ENCODE data around the gene PIGO. TPM values are rescaled to one million over a fixed set of nuclear protein-coding genes. Genes with fewer than 3 reads are reported as not detected.

PIGO gene
- total RNA-seq, 1 donor = 8.7 TPM

- Histone ChIP-seq H3K9me3 (ENCODE audit: low read depth, low read length) (no peaks in the 10 kb centered on the region), H3K27me3 (ENCODE audit: insufficient read depth, low read length) (no peaks in the 10 kb centered on the region), H3K4me3 (ENCODE audit: low read length) (peak overlapping the region; percentile 52), H3K4me1 (ENCODE audit: insufficient read depth, low read length) (peaks cover 64% of the 10 kb centered on the region)
Measured at GRCh38 chr9:35111001-35111933, 14.9 kb upstream of the PIGO start.

GRCh38 chr9:35110327-35110761 is 14.0 kb upstream of the PIGO start:
- H3K27me3 ChIP-seq (ENCODE audit: insufficient read depth, low read length) = no peaks in the 10 kb centered on the region
- H3K4me1 ChIP-seq (ENCODE audit: insufficient read depth, low read length) = peaks cover 61% of the 10 kb centered on the region
- H3K9me3 ChIP-seq (ENCODE audit: low read depth, low read length) = no peaks in the 10 kb centered on the region
- no peak overlapping the region for H3K4me3 ChIP-seq (ENCODE audit: low read length)

- H3K9me3 ChIP-seq (ENCODE audit: low read depth, low read length) = no peaks in the 10 kb centered on the region
- H3K27me3 ChIP-seq (ENCODE audit: insufficient read depth, low read length) = no peaks in the 10 kb centered on the region
- peaks cover 48% of the 10 kb centered on the region for H3K4me1 ChIP-seq (ENCODE audit: insufficient read depth, low read length)
- H3K4me3 ChIP-seq (ENCODE audit: low read length) = no peak overlapping the region
Measured at GRCh38 chr9:35108946-35109575, 12.7 kb upstream of the PIGO start.

GRCh38 chr9:35108461-35108860 is 12.1 kb upstream of the PIGO start:
- H3K4me1 ChIP-seq (ENCODE audit: insufficient read depth, low read length) = peaks cover 48% of the 10 kb centered on the region

GRCh38 chr9:35107297-35108290 is 11.2 kb upstream of the PIGO start:
- Histone ChIP-seq H3K4me1 (ENCODE audit: insufficient read depth, low read length) (peaks cover 45% of the 10 kb centered on the region), H3K9me3 (ENCODE audit: low read depth, low read length) (no peaks in the 10 kb centered on the region), H3K4me3 (ENCODE audit: low read length) (no peak overlapping the region), H3K27me3 (ENCODE audit: insufficient read depth, low read length) (no peaks in the 10 kb centered on the region)

More at GRCh38 chr9:35108461-35108860, 12.1 kb upstream of the PIGO start:
- H3K27me3 ChIP-seq (ENCODE audit: insufficient read depth, low read length) = no peaks in the 10 kb centered on the region
- no peak overlapping the region for H3K4me3 ChIP-seq (ENCODE audit: low read length)
- H3K9me3 ChIP-seq (ENCODE audit: low read depth, low read length) = no peaks in the 10 kb centered on the region

GRCh38 chr9:35106343-35106730 is 9.9 kb upstream of the PIGO start:
- no peaks in the 10 kb centered on the region for H3K9me3 ChIP-seq (ENCODE audit: low read depth, low read length)
- H3K27me3 ChIP-seq (ENCODE audit: insufficient read depth, low read length) = no peaks in the 10 kb centered on the region
- no peak overlapping the region for H3K4me3 ChIP-seq (ENCODE audit: low read length)
- H3K4me1 ChIP-seq (ENCODE audit: insufficient read depth, low read length) = peaks cover 47% of the 10 kb centered on the region

- Histone ChIP-seq H3K27me3 (ENCODE audit: insufficient read depth, low read length) (no peaks in the 10 kb centered on the region), H3K4me3 (ENCODE audit: low read length) (no peak overlapping the region), H3K4me1 (ENCODE audit: insufficient read depth, low read length) (peaks cover 42% of the 10 kb centered on the region), H3K9me3 (ENCODE audit: low read depth, low read length) (no peaks in the 10 kb centered on the region)
Measured at GRCh38 chr9:35105571-35106342, 9.4 kb upstream of the PIGO start.

- no peaks in the 10 kb centered on the region for H3K9me3 ChIP-seq (ENCODE audit: low read depth, low read length)
- no peak overlapping the region for H3K4me3 ChIP-seq (ENCODE audit: low read length)
- H3K27me3 ChIP-seq (ENCODE audit: insufficient read depth, low read length) = no peaks in the 10 kb centered on the region
- peaks cover 36% of the 10 kb centered on the region for H3K4me1 ChIP-seq (ENCODE audit: insufficient read depth, low read length)
Measured at GRCh38 chr9:35105126-35105525, 8.7 kb upstream of the PIGO start.

- H3K4me1 ChIP-seq (ENCODE audit: insufficient read depth, low read length) = peaks cover 31% of the 10 kb centered on the region
Measured at GRCh38 chr9:35104586-35104985, 8.2 kb upstream of the PIGO start.

GRCh38 chr9:35103660-35104191 is 7.3 kb upstream of the PIGO start:
- Histone ChIP-seq H3K4me3 (ENCODE audit: low read length) (peak overlapping the region; percentile 79), H3K27me3 (ENCODE audit: insufficient read depth, low read length) (no peaks in the 10 kb centered on the region), H3K9me3 (ENCODE audit: low read depth, low read length) (no peaks in the 10 kb centered on the region), H3K4me1 (ENCODE audit: insufficient read depth, low read length) (peaks cover 24% of the 10 kb centered on the region)

More at GRCh38 chr9:35104586-35104985, 8.2 kb upstream of the PIGO start:
- Histone ChIP-seq H3K9me3 (ENCODE audit: low read depth, low read length) (no peaks in the 10 kb centered on the region), H3K4me3 (ENCODE audit: low read length) (no peak overlapping the region), H3K27me3 (ENCODE audit: insufficient read depth, low read length) (no peaks in the 10 kb centered on the region)

GRCh38 chr9:35102769-35103659 is 6.6 kb upstream of the PIGO start, which contains the start of gene STOML2:
Gene STOML2 (minus strand): TSS chr9:35103131. CDS start chr9:35103094, 37 bp downstream.
- Histone ChIP-seq H3K9me3 (ENCODE audit: low read depth, low read length) (no peaks in the 10 kb centered on the region), H3K4me1 (ENCODE audit: insufficient read depth, low read length) (peaks cover 24% of the 10 kb centered on the region), H3K4me3 (ENCODE audit: low read length) (peak within 1 kb of the TSS; percentile 79)

GRCh38 chr9:35102465-35102768 is 6.0 kb upstream of the PIGO start:
- H3K9me3 ChIP-seq (ENCODE audit: low read depth, low read length) = no peaks in the 10 kb centered on the region
- H3K27me3 ChIP-seq (ENCODE audit: insufficient read depth, low read length) = no peaks in the 10 kb centered on the region
- H3K4me1 ChIP-seq (ENCODE audit: insufficient read depth, low read length) = peaks cover 24% of the 10 kb centered on the region
- peak overlapping the region; percentile 79 for H3K4me3 ChIP-seq (ENCODE audit: low read length)

More at GRCh38 chr9:35102769-35103659, 6.6 kb upstream of the PIGO start, which contains the start of gene STOML2:
- H3K27me3 ChIP-seq (ENCODE audit: insufficient read depth, low read length) = no peaks in the 10 kb centered on the region

GRCh38 chr9:35097573-35097972 is 1.2 kb upstream of the PIGO start:
- Histone ChIP-seq H3K4me1 (ENCODE audit: insufficient read depth, low read length) (peaks cover 29% of the 10 kb centered on the region), H3K4me3 (ENCODE audit: low read length) (no peak overlapping the region), H3K9me3 (ENCODE audit: low read depth, low read length) (no peaks in the 10 kb centered on the region), H3K27me3 (ENCODE audit: insufficient read depth, low read length) (no peaks in the 10 kb centered on the region)
